TTC549 (cell line): ENCODE results near the gene KCND2.

Experiments
- FAIRE-seq: peaks from 2 replicates; lab custom pipeline; 2012; peaks lifted over from hg19 to GRCh38; lab: Jason Lieb, UNC

Gene KCND2

GRCh38 chr7:120311028-120311788 lies 38.2 kb downstream of the KCND2 start:
- FAIRE-seq = no peak

- no peak for FAIRE-seq
Measured at GRCh38 chr7:120320218-120320961, 47.4 kb downstream of the KCND2 start.

- no peak for FAIRE-seq
Measured at GRCh38 chr7:120327054-120327453, 54.1 kb downstream of the KCND2 start.

GRCh38 chr7:120332433-120332832 lies 59.5 kb downstream of the KCND2 start:
- no peak for FAIRE-seq

GRCh38 chr7:120334475-120334874 lies 61.5 kb downstream of the KCND2 start:
- FAIRE-seq = no peak

GRCh38 chr7:120337308-120337907 lies 64.4 kb downstream of the KCND2 start:
- no peak for FAIRE-seq

- FAIRE-seq = no peak
Measured at GRCh38 chr7:120344276-120344675, 71.3 kb downstream of the KCND2 start.

GRCh38 chr7:120353171-120353570 lies 80.2 kb downstream of the KCND2 start:
- FAIRE-seq = no peak

GRCh38 chr7:120360918-120361317 lies 87.9 kb downstream of the KCND2 start:
- no peak for FAIRE-seq

GRCh38 chr7:120363414-120363813 lies 90.4 kb downstream of the KCND2 start:
- no peak for FAIRE-seq

- no peak for FAIRE-seq
Measured at GRCh38 chr7:120370954-120371353, 98.0 kb downstream of the KCND2 start.

GRCh38 chr7:120373174-120373573 lies 100.2 kb downstream of the KCND2 start:
- FAIRE-seq = no peak

GRCh38 chr7:120394595-120394994 lies 121.6 kb downstream of the KCND2 start:
- no peak for FAIRE-seq

- FAIRE-seq = no peak
Measured at GRCh38 chr7:120395526-120396019, 122.6 kb downstream of the KCND2 start.

- FAIRE-seq = no peak
Measured at GRCh38 chr7:120398284-120399000, 125.5 kb downstream of the KCND2 start.

GRCh38 chr7:120400806-120401455 lies 128.0 kb downstream of the KCND2 start:
- FAIRE-seq = no peak

- no peak for FAIRE-seq
Measured at GRCh38 chr7:120402079-120402767, 129.2 kb downstream of the KCND2 start.

GRCh38 chr7:120402801-120403200 lies 129.8 kb downstream of the KCND2 start:
- no peak for FAIRE-seq

GRCh38 chr7:120404042-120404441 lies 131.1 kb downstream of the KCND2 start:
- no peak for FAIRE-seq

GRCh38 chr7:120405652-120406051 lies 132.7 kb downstream of the KCND2 start:
- no peak for FAIRE-seq

- no peak for FAIRE-seq
Measured at GRCh38 chr7:120407010-120407409, 134.0 kb downstream of the KCND2 start.
